Progenitor cell of endocrine pancreas (in vitro differentiated cells): ENCODE data around the gene P3H2. TPM values are rescaled to one million over a fixed set of nuclear protein-coding genes. Genes with fewer than 3 reads are reported as not detected.

ENCODE experiments used
- DNase-seq: peaks from one replicate; pipeline ENCODE4 v3.0.0; 2021; ENCODE audit warnings: low spot score; ENCODE audit not compliant: unreplicated experiment
- H3K27ac Mint-ChIP-seq: 2 replicates; pipeline ENCODE4 v1.8.0; 2021; ENCODE audit warnings: mild to moderate bottlenecking, moderate library complexity, mixed read lengths
- H3K27me3 Mint-ChIP-seq: 2 replicates; pipeline ENCODE4 v1.8.0; 2021; ENCODE audit warnings: mixed read lengths
- H3K36me3 Mint-ChIP-seq: 2 replicates; pipeline ENCODE4 v1.8.0; 2022; ENCODE audit warnings: mixed read lengths; ENCODE audit not compliant: insufficient read depth
- H3K4me1 Mint-ChIP-seq: 2 replicates; pipeline ENCODE4 v1.8.0; 2021; ENCODE audit warnings: low read depth, mixed read lengths
- H3K4me3 Mint-ChIP-seq: 2 replicates; pipeline ENCODE4 v1.8.0; 2021; ENCODE audit warnings: low read depth, mild to moderate bottlenecking, moderate library complexity, mixed read lengths
- H3K9me3 Mint-ChIP-seq: 2 replicates; pipeline ENCODE4 v1.8.0; 2021; ENCODE audit warnings: low read depth, mixed read lengths
- total RNA-seq: library from RNA; stranded (reverse); gene quantifications from 2 replicates; pipeline ENCODE4 v1.2.1, GENCODE V29; 2021
- TF ChIP-seq, protein P1 (sequence below): fragments of 200-600 bp; sonication (generic); IDR thresholded peaks from one replicate; pipeline ENCODE4 v1.5.0; 2021; ENCODE audit warnings: antibody characterized with exemption, mild to moderate bottlenecking; ENCODE audit not compliant: unreplicated experiment

The P3H2 gene
- total RNA-seq, 1 donor from 2014 or later = 5.3 TPM

- Mint-ChIP-seq H3K4me3 (no peak overlapping the region), H3K27me3 (peaks cover 7% of the 10 kb centered on the region), H3K27ac (no peak overlapping the region), H3K9me3 (no peaks in the 10 kb centered on the region), H3K36me3 (no peaks in the 10 kb centered on the region), H3K4me1 (peaks cover 7% of the 10 kb centered on the region)
- DNase-seq = no peak
- TF ChIP-seq, protein P1, sequence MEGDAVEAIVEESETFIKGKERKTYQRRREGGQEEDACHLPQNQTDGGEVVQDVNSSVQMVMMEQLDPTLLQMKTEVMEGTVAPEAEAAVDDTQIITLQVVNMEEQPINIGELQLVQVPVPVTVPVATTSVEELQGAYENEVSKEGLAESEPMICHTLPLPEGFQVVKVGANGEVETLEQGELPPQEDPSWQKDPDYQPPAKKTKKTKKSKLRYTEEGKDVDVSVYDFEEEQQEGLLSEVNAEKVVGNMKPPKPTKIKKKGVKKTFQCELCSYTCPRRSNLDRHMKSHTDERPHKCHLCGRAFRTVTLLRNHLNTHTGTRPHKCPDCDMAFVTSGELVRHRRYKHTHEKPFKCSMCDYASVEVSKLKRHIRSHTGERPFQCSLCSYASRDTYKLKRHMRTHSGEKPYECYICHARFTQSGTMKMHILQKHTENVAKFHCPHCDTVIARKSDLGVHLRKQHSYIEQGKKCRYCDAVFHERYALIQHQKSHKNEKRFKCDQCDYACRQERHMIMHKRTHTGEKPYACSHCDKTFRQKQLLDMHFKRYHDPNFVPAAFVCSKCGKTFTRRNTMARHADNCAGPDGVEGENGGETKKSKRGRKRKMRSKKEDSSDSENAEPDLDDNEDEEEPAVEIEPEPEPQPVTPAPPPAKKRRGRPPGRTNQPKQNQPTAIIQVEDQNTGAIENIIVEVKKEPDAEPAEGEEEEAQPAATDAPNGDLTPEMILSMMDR = no peak
Observed at GRCh38 chr3:190036631-190037030, 84.1 kb downstream of the P3H2 start.

DNA sequence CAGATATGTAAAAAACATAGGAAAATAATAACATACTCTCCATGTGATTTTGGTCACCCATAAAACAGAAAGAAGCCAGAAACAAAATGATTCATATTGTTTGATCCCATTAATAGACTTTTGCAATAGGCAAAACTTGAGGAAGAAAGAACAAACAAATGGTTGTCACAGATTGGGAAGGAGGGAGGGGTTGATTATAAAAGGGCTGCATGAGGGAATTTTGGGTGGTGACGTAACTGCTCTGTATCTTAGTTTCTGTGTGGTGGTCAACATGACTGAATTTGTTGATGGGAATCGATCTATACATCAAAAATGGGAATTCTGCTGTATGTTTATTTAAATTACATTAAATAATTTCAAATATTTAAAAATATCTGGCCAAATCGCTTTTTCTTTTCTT, 86.3 kb downstream of the P3H2 start:
- H3K9me3 Mint-ChIP-seq = no peaks in the 10 kb centered on the region
- no peak overlapping the region for H3K4me3 Mint-ChIP-seq
- no peak overlapping the region for H3K27ac Mint-ChIP-seq
- H3K36me3 Mint-ChIP-seq = no peaks in the 10 kb centered on the region
- TF ChIP-seq, protein P1 = no peak
- H3K27me3 Mint-ChIP-seq = peaks cover 8% of the 10 kb centered on the region
- H3K4me1 Mint-ChIP-seq = peaks cover 7% of the 10 kb centered on the region
- no peak for DNase-seq

DNA sequence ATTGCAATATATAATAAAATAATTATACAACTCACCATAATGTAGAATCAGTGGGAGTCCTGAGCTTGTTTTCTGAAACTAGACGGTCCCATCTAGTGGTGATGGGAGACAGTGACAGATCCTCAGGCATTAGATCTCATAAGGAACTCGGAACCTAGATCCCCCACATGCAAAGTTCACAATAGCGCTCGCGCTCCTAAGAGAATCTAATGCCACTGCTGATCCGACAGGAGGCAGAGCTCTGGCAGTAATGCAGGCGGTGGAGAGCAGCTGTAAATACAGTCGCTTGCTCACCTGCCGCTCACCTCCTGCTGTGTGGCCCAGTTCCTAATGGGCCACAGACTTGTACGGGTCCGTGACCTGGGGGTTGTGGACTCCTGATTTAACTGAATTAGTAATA, 87.8 kb downstream of the P3H2 start:
- no peaks in the 10 kb centered on the region for H3K36me3 Mint-ChIP-seq

GRCh38 chr3:190031887-190032752, 88.6 kb downstream of the P3H2 start:
- no peak for DNase-seq
- H3K27me3 Mint-ChIP-seq = peaks cover 11% of the 10 kb centered on the region
- TF ChIP-seq, protein P1 = no peak
- no peaks in the 10 kb centered on the region for H3K36me3 Mint-ChIP-seq
- H3K4me1 Mint-ChIP-seq = no peaks in the 10 kb centered on the region
- no peak overlapping the region for H3K27ac Mint-ChIP-seq
- H3K4me3 Mint-ChIP-seq = no peak overlapping the region
- H3K9me3 Mint-ChIP-seq = no peaks in the 10 kb centered on the region

More for the DNA sequence above, 87.8 kb downstream of the P3H2 start:
- H3K27me3 Mint-ChIP-seq = peaks cover 11% of the 10 kb centered on the region
- no peak overlapping the region for H3K27ac Mint-ChIP-seq
- TF ChIP-seq, protein P1 = no peak
- no peak for DNase-seq
- H3K9me3 Mint-ChIP-seq = no peaks in the 10 kb centered on the region
- H3K4me3 Mint-ChIP-seq = no peak overlapping the region
- H3K4me1 Mint-ChIP-seq = peaks cover 4% of the 10 kb centered on the region

GRCh38 chr3:190027116-190027515, 93.6 kb downstream of the P3H2 start:
- no peak overlapping the region for H3K27ac Mint-ChIP-seq
- TF ChIP-seq, protein P1 = no peak
- peaks cover 6% of the 10 kb centered on the region for H3K27me3 Mint-ChIP-seq
- no peak for DNase-seq
- H3K9me3 Mint-ChIP-seq = no peaks in the 10 kb centered on the region
- no peaks in the 10 kb centered on the region for H3K4me1 Mint-ChIP-seq
- H3K4me3 Mint-ChIP-seq = no peak overlapping the region
- H3K36me3 Mint-ChIP-seq = no peaks in the 10 kb centered on the region
